GM13976 (cell line): Measurements from ENCODE around the gene JAKMIP2.

Source experiments
- DNase-seq: peaks from one replicate; pipeline ENCODE4 v3.0.0; 2012; ENCODE audit warnings: low spot score
- CTCF ChIP-seq: IDR thresholded peaks from 2 replicates; pipeline ENCODE4 v1.5.1; 2012; ENCODE audit warnings: borderline replicate concordance, mild to moderate bottlenecking; ENCODE audit not compliant: insufficient read depth; ENCODE audit errors: extremely low read depth, missing control alignments, control extremely low read depth
- in situ Hi-C: fragments of 300-500 bp; cut with MboI; formaldehyde crosslinking; loops from one replicate; pipeline ENCODE4 v1.12.0; 2022; ENCODE audit warnings: low sequenced_read_pairs, mixed read lengths, inconsistent platforms; ENCODE audit not compliant: unreplicated experiment

Gene JAKMIP2

GRCh38 chr5:147575598-147575997 is 206.9 kb downstream of the JAKMIP2 start:
- no peak for TF ChIP-seq CTCF
- no peak for DNase-seq
- in situ Hi-C loops, result no loop called here

- in situ Hi-C loops, result loop anchor here (25.0 kb wide), 1 partner anchor 336 kb away; the partner anchor contains the start of gene STK32A
- TF ChIP-seq CTCF, result no peak
- no peak for DNase-seq
Observed at GRCh38 chr5:147573211-147573610, 209.3 kb downstream of the JAKMIP2 start.

- no peak for TF ChIP-seq CTCF
- in situ Hi-C loops, result loop anchor here (10.0 to 25.0 kb wide), 2 partner anchors 104 to 332 kb away; partner anchors contain the start of gene STK32A
- DNase-seq, result no peak
Observed at GRCh38 chr5:147568710-147569406, 213.7 kb downstream of the JAKMIP2 start.

GRCh38 chr5:147567917-147568598 is 214.5 kb downstream of the JAKMIP2 start:
- in situ Hi-C loops, result loop anchor here (10.0 to 25.0 kb wide), 2 partner anchors 103 to 331 kb away; partner anchors contain the start of gene STK32A
- TF ChIP-seq CTCF, result no peak
- no peak for DNase-seq

- no peak for TF ChIP-seq CTCF
Observed at GRCh38 chr5:147565524-147565923, 217.0 kb downstream of the JAKMIP2 start.

GRCh38 chr5:147564124-147564486 is 218.4 kb downstream of the JAKMIP2 start:
- TF ChIP-seq CTCF, result no peak
- in situ Hi-C loops, result loop anchor here (10.0 to 25.0 kb wide), 2 partner anchors 99 to 327 kb away; partner anchors contain the start of gene STK32A
- no peak for DNase-seq

More at GRCh38 chr5:147565524-147565923, 217.0 kb downstream of the JAKMIP2 start:
- no peak for DNase-seq
- in situ Hi-C loops, result loop anchor here (10.0 to 25.0 kb wide), 2 partner anchors 101 to 328 kb away; partner anchors contain the start of gene STK32A
